NCI-H146 treated with DMSO at 0.1 percent for 48 hours (cell line): ENCODE results near the gene VWDE.

Experiments used
- DNase-seq: peaks from one replicate; lab custom pipeline; 2025; ENCODE audit not compliant: unreplicated experiment; lab: John Stamatoyannopoulos, UW

Gene VWDE

DNA sequence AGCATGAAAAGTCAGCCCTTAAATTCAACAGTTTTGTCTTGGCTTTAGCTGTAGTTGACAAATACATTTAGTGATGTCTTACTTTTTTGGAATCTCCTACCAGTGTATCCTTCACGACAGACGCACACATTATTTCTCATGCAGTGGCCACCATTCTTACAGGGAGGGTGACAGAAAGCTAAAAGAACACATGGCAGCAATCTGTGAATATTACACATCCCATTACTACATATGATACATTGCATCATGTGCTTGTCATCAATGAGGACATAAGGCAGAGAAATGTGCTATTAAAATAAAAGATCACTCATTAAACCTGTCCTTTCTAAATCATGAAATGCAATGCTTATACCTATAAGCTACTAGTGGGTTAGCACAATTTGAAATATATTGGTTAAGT lies 66.6 kb downstream of the VWDE start:
- DNase-seq, result no peak

GRCh38 chr7:12328888-12329770 lies 74.5 kb downstream of the VWDE start:
- DNase-seq, result no peak

GRCh38 chr7:12327922-12328321 lies 75.7 kb downstream of the VWDE start:
- DNase-seq, result no peak

GRCh38 chr7:12325646-12326045 lies 78.0 kb downstream of the VWDE start:
- no peak for DNase-seq

- no peak for DNase-seq
Measured at GRCh38 chr7:12323415-12323814, 80.2 kb downstream of the VWDE start.

DNA sequence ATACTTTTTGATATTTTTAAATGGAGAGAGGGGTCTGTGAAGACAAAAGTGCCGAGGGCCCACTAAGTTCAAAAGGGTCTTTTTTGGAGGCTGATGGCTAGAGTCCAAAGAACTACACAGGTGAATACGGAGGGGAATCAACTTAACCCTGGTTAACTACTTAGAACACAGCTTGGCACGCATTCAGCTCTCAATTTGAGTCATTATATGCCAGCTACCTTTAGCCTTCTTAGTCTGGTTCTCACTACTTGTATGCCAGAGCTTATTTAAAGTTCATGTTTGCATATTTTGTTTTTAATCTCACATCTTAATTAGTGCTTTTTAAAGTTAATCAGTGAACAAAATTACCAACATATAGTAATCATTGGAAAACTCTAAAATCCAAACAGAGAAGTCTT lies 80.8 kb downstream of the VWDE start:
- no peak for DNase-seq

- DNase-seq, result no peak
Measured at GRCh38 chr7:12322284-12322902, 81.3 kb downstream of the VWDE start.

DNA sequence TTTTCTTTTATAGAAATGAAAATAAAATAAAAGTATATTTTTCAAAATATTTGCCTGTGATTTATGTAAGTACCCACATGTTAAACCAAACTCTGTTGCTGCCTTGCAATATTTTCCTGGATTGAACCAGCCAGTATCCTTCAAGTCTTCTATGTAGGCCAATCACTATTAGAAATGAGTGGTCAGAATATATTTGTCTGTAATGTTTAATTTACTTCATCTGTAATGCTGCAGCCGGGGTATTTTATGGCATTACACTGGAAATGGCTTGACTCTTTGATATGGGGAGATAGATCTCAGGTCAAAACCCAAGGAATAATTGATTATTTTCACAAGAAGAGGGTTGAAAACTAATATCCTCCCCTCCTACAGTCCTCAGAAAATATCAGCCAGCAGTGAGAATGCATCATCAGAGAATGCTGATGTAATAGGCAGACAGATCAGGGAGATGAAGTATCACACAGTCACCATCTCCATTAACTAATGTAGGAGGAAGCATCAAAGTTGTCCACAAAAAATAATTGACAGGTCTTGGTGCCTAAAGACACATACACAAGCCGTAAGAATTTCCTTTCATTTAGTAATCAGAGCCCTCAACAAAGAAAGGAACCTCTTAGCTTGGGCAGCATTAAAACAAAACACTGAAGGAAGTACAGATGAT lies 82.5 kb downstream of the VWDE start:
- no peak for DNase-seq

DNA sequence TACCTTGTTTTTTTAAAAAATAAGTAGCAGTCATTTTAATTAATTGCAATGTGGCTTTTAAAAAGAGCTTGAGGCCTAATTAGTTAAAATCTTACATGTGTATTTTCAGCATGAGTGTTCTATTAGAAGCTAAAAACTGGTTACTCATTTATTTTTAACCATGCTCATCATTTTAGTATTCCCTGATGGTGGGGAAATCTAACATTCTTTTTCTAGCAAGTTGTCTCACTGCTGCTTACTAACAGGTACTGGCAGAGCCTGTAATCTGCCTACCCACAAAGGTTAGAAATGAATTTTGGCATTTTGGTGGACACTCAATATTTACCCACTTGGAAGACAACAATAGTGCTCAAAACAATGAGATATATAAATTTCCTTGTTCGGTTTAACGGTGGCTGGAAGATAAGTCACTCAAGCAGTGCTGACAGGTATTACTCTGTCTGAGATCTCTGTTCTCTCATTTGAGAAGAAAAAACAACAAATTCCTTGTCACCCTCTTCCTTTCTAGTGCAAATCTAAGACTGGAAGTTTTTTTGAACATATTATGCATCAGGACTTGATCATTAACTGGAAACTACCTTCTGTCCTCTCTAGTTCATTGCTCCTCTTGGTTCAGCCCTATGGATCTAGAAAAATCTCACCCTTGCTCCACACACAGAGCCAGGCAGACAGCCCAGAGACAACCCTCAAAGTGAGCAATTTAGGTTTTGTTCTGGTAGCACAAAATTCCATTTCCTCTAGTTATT lies 83.3 kb downstream of the VWDE start:
- DNase-seq, result no peak

GRCh38 chr7:12317675-12318074 lies 86.0 kb downstream of the VWDE start:
- no peak for DNase-seq

- no peak for DNase-seq
Measured at GRCh38 chr7:12316925-12317324, 86.7 kb downstream of the VWDE start.

DNA sequence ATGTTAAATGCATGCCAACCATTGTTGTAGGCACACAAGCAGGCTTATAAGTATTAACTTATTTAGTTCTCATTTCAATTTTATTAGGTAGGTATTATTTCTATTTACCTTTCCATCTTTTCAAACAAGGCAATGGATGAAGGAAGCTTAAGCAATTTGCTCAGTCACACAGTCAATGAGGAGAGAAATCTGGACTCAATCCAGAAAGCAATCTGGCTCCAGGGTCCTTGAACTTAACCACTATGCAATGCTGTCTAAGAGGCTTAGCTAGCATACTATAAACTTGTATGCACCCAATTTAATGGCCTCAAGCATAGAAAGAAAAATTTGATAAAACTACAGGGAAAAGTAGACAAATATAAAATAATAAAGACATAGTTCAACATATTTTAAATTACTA lies 88.6 kb downstream of the VWDE start:
- no peak for DNase-seq

DNA sequence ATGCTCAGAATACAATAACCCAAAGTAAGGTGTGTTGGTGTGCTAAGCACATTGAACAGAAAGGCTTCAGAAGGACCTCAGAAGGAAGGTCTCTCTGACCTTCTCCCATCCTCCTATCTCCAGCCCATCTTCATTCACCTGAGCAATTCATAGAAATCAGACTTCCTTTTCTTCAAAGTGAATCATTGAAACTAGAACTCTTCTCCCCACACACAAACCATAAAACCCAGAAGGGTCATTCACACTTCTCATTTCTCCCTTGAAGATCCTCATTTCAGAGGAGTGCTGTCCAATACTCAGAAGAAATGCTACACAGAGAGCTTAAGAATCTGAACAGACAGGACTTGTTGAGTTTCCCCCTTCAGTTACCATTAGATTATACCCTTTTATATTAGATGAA lies 89.5 kb downstream of the VWDE start:
- DNase-seq, result no peak

DNA sequence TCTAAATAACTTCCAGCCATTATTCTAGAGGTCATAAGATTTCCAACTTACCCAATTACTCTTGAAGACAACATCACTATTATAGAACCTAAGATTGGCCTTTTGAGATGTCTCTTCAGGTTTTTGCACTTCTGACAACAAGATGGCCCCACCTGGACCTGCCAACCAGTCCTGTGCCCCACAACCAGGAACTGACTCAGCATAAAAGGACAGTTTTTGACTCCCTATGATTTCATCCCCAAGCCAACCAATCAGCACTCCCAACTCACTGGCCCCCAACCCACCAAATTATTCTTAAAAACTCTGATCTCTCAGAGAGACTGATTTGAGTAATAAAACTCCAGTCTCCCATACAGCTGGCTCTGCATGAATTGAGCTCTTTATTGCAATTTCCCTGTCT lies 98.2 kb downstream of the VWDE start:
- no peak for DNase-seq

- DNase-seq, result no peak
Measured at GRCh38 chr7:12303495-12303894, 100.2 kb downstream of the VWDE start.

GRCh38 chr7:12303062-12303461 lies 100.6 kb downstream of the VWDE start:
- no peak for DNase-seq

- no peak for DNase-seq
Measured at GRCh38 chr7:12300415-12300814, 103.2 kb downstream of the VWDE start.

DNA sequence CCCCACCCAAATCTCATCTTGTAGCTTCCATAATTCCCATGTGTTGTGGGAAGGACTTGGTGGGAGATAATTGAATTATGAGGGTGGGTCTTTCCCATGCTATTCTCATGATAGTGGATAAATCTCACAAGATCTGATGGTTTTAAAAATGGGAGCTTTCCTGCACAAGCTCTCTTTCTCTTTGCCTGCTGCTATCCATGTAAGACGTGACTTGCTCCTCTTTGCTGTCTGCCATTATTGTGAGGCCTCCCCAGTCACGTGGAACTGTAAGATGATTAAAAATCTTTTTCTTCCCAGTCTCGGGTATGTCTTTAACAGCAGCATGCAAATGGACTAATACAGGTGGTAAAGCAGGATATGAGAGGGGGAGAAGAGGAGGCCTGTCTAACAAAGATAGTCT lies 104.3 kb downstream of the VWDE start:
- no peak for DNase-seq

GRCh38 chr7:12297283-12298108 lies 106.2 kb downstream of the VWDE start:
- no peak for DNase-seq

GRCh38 chr7:12296051-12296570 lies 107.6 kb downstream of the VWDE start:
- DNase-seq, result no peak
